Peyer's patch (tissue), 4 donors: ENCODE data around the gene LTO1.

Source experiments
- CTCF ChIP-seq, 6 experiments: fragments of 450-650 bp in 4 of 6; fragments of 200-600 bp in 2 of 6; sonication (generic) in 1 of 6; IDR thresholded peaks; one replicate each; pipeline ENCODE4 v1.5.1; 2017 to 2019; ENCODE audit warnings: antibody characterized with exemption in 6 of 6, mild to moderate bottlenecking in 3 of 6, moderate library complexity in 1 of 6
- POLR2A ChIP-seq, 2 donors: fragments of 450-650 bp; IDR thresholded peaks; one replicate each; pipeline ENCODE4 v1.5.1; 2017; ENCODE audit warnings: antibody characterized with exemption in 2 of 2, mild to moderate bottlenecking in 2 of 2, moderate library complexity in 2 of 2

- TF ChIP-seq CTCF (IDR thresholded peaks at IDR 0.05) (peak in 3 of 6 experiments; percentile 40 to 52 (median 47)), POLR2A (IDR thresholded peaks at IDR 0.05) (no peak)
These were observed 46.6 kb upstream of the LTO1 start for GRCh38 chr11:69721745-69722144.
